Osteoblast (primary cell): ENCODE results near the gene ATG2B. TPM values are rescaled to one million over a fixed set of nuclear protein-coding genes. Genes with fewer than 3 reads are reported as not detected.
A peak's percentile ranks its signal among the peaks of the same experiment; 100 is the strongest.

Source experiments
- DNase-seq: peaks from one replicate; pipeline ENCODE4 v3.0.0; 2011; ENCODE audit warnings: low spot score, mixed read lengths; ENCODE audit not compliant: insufficient read length; ENCODE audit errors: missing footprints
- H2AFZ ChIP-seq: 2 replicates; pipeline ENCODE4 v1.6.0; 2011; ENCODE audit warnings: mild to moderate bottlenecking, low read length
- H3K27ac ChIP-seq: 2 replicates; pipeline ENCODE4 v1.5.1; 2011; ENCODE audit warnings: mild to moderate bottlenecking, low read depth, low read length, moderate library complexity
- H3K27me3 ChIP-seq: 2 replicates; pipeline ENCODE4 v1.6.0; 2012; ENCODE audit warnings: mild to moderate bottlenecking, control low read depth, inconsistent platforms, low read length, moderate library complexity; ENCODE audit not compliant: insufficient read depth
- H3K36me3 ChIP-seq: 2 replicates; pipeline ENCODE4 v1.5.1; 2011; ENCODE audit warnings: mild to moderate bottlenecking, low read length, control low read depth, moderate library complexity; ENCODE audit not compliant: insufficient read depth
- H3K4me1 ChIP-seq: 2 replicates; pipeline ENCODE4 v1.5.1; 2011; ENCODE audit warnings: mild to moderate bottlenecking, low read length, control low read depth, moderate library complexity; ENCODE audit not compliant: insufficient read depth
- H3K4me2 ChIP-seq: 2 replicates; pipeline ENCODE4 v1.6.0; 2011; ENCODE audit warnings: mild to moderate bottlenecking, low read length; ENCODE audit not compliant: insufficient read depth
- H3K4me3 ChIP-seq: fragments of 200-600 bp; sonication (generic); 3 replicates; pipeline ENCODE4 v1.5.1; 2012; ENCODE audit warnings: mild to moderate bottlenecking, low read length, inconsistent platforms; ENCODE audit not compliant: insufficient read depth
- H3K79me2 ChIP-seq: 2 replicates; pipeline ENCODE4 v1.6.0; 2012; ENCODE audit warnings: mild to moderate bottlenecking, low read length, control low read depth, inconsistent platforms; ENCODE audit not compliant: insufficient read depth
- H3K9me3 ChIP-seq: 2 replicates; pipeline ENCODE4 v1.5.1; 2011; ENCODE audit warnings: low read depth, low read length, control low read depth
- H4K20me1 ChIP-seq: 2 replicates; pipeline ENCODE4 v1.6.0; 2012; ENCODE audit warnings: mild to moderate bottlenecking, low read length, control low read depth; ENCODE audit not compliant: insufficient read depth
- CTCF ChIP-seq: IDR thresholded peaks from 2 replicates; pipeline ENCODE4 v1.5.1; 2011; ENCODE audit warnings: mild to moderate bottlenecking, low read depth, low read length, moderate library complexity; ENCODE audit errors: extremely low read depth
- small RNA-seq: library from RNA; depleted of rRNA; stranded (forward); fragments of <200 nt; gene quantifications from one replicate; pipeline ENCODE3, GENCODE V24; 2012
- total RNA-seq: library from RNA; depleted of rRNA; stranded (reverse); fragments of >200 nt; gene quantifications from 2 replicates; pipeline ENCODE4 v1.2.3, GENCODE V29; 2012

The ATG2B gene
- total RNA-seq, 1 donor, result 35.1 TPM

GRCh38 chr14:96232506-96232905, 130.6 kb downstream of the ATG2B start:
- Histone ChIP-seq H2AFZ (no peak overlapping the region), H4K20me1 (peaks cover 2% of the 10 kb centered on the region), H3K4me2 (no peak overlapping the region), H3K4me3 (no peak overlapping the region), H3K36me3 (no peaks in the 10 kb centered on the region), H3K9me3 (no peaks in the 10 kb centered on the region), H3K27ac (no peak overlapping the region), H3K79me2 (no peaks in the 10 kb centered on the region), H3K27me3 (no peaks in the 10 kb centered on the region), H3K4me1 (peaks cover 5% of the 10 kb centered on the region)
- no peak for DNase-seq
- no peak for TF ChIP-seq CTCF

- Histone ChIP-seq H3K36me3 (no peaks in the 10 kb centered on the region), H3K4me3 (no peak overlapping the region), H3K79me2 (no peaks in the 10 kb centered on the region), H3K27me3 (no peaks in the 10 kb centered on the region), H3K9me3 (no peaks in the 10 kb centered on the region), H3K27ac (no peak overlapping the region), H3K4me2 (no peak overlapping the region), H2AFZ (no peak overlapping the region), H3K4me1 (peaks cover 5% of the 10 kb centered on the region), H4K20me1 (peaks cover 2% of the 10 kb centered on the region)
- DNase-seq, result no peak
- TF ChIP-seq CTCF, result no peak
Measured at GRCh38 chr14:96231526-96232130, 131.5 kb downstream of the ATG2B start.

GRCh38 chr14:96231056-96231455, 132.1 kb downstream of the ATG2B start:
- no peaks in the 10 kb centered on the region for H3K36me3 ChIP-seq
- H3K27me3 ChIP-seq, result no peaks in the 10 kb centered on the region
- no peak overlapping the region for H3K27ac ChIP-seq
- no peaks in the 10 kb centered on the region for H3K79me2 ChIP-seq
- DNase-seq, result no peak
- H3K4me2 ChIP-seq, result no peak overlapping the region
- H3K4me1 ChIP-seq, result peaks cover 6% of the 10 kb centered on the region
- H4K20me1 ChIP-seq, result peaks cover 2% of the 10 kb centered on the region
- H3K9me3 ChIP-seq, result no peaks in the 10 kb centered on the region
- TF ChIP-seq CTCF, result no peak
- H2AFZ ChIP-seq, result peak overlapping the region; percentile 9
- H3K4me3 ChIP-seq, result no peak overlapping the region

GRCh38 chr14:96229315-96229714, 133.8 kb downstream of the ATG2B start:
- no peak overlapping the region for H3K4me2 ChIP-seq
- no peak overlapping the region for H3K27ac ChIP-seq
- H3K4me3 ChIP-seq, result no peak overlapping the region
- no peak overlapping the region for H2AFZ ChIP-seq
- H4K20me1 ChIP-seq, result peaks cover 2% of the 10 kb centered on the region
- H3K9me3 ChIP-seq, result no peaks in the 10 kb centered on the region
- H3K79me2 ChIP-seq, result no peaks in the 10 kb centered on the region
- no peaks in the 10 kb centered on the region for H3K36me3 ChIP-seq
- TF ChIP-seq CTCF, result no peak
- DNase-seq, result no peak
- peaks cover 9% of the 10 kb centered on the region for H3K4me1 ChIP-seq
- H3K27me3 ChIP-seq, result no peaks in the 10 kb centered on the region

Small RNA genes lying within 50 kb of the gene (small RNA-seq; reads per million reads assigned to genes)
- 2.3 reads per million, percentile 70 among the genes with 10 or more reads in this experiment for gene RNU2-33P

Other genes starting within 250 kb of the ATG2B start
- gene BDKRB2, start 158.5 kb downstream of the ATG2B start, total RNA-seq, result 4.1 and 7.6 TPM in 2 replicates
- 0.59 and 0.72 TPM in 2 replicates for gene BDKRB1, start 107.1 kb downstream of the ATG2B start, total RNA-seq
- 22.4 and 26.8 TPM in 2 replicates for gene GSKIP, start 185 bp upstream of the ATG2B start, total RNA-seq
- gene AK7, start 28.8 kb upstream of the ATG2B start, total RNA-seq, result 0.29 and 1.4 TPM in 2 replicates
- gene PAPOLA, start 139.0 kb upstream of the ATG2B start, total RNA-seq, result 106 TPM in 2 replicates